Liver (tissue), 9 donors: ENCODE results near the gene ARHGAP23. TPM values are rescaled to one million over a fixed set of nuclear protein-coding genes. Genes with fewer than 3 reads are reported as not detected.
A peak's percentile ranks its signal among the peaks of the same experiment; 100 is the strongest.

Source experiments
- DNase-seq: peaks from one replicate; pipeline ENCODE4 v3.0.0-alpha.2; 2017; ENCODE audit warnings: low spot score
- H3K27ac ChIP-seq, 2 donors: one replicate each; pipeline ENCODE4 v1.7.0; 2013; ENCODE audit warnings: inconsistent platforms in 2 of 2, low read length in 2 of 2, control low read depth in 1 of 2, low read depth in 1 of 2, mild to moderate bottlenecking in 1 of 2
- H3K27me3 ChIP-seq, 4 donors: one replicate each; pipeline versions ENCODE4 v1.6.1 to v1.7.0; 2013; ENCODE audit warnings: low read length in 3 of 4, inconsistent platforms in 1 of 4, mild to moderate bottlenecking in 1 of 4, moderate library complexity in 1 of 4; ENCODE audit not compliant: control insufficient read depth in 4 of 4, insufficient read depth in 4 of 4
- H3K36me3 ChIP-seq, 4 donors: one replicate each; pipeline versions ENCODE4 v1.6.1 to v1.7.0; 2013; ENCODE audit warnings: low read length in 3 of 4, mild to moderate bottlenecking in 3 of 4, low read depth in 1 of 4, moderate library complexity in 1 of 4; ENCODE audit not compliant: control insufficient read depth in 4 of 4, insufficient read depth in 3 of 4
- H3K4me1 ChIP-seq, 4 donors: one replicate each; pipeline versions ENCODE4 v1.6.1 to v1.7.0; 2013; ENCODE audit warnings: low read length in 3 of 4, mild to moderate bottlenecking in 3 of 4, moderate library complexity in 1 of 4; ENCODE audit not compliant: control insufficient read depth in 4 of 4, insufficient read depth in 4 of 4
- H3K4me3 ChIP-seq, 3 donors: one replicate each; pipeline versions ENCODE4 v1.6.1 to v1.7.0; 2013; ENCODE audit warnings: low read length in 3 of 3, control low read depth in 1 of 3, low read depth in 1 of 3, mild to moderate bottlenecking in 1 of 3
- H3K9ac ChIP-seq, 2 donors: one replicate each; pipeline ENCODE4 v1.7.0; 2013; ENCODE audit warnings: low read length in 2 of 2, mild to moderate bottlenecking in 2 of 2, moderate library complexity in 2 of 2, control low read depth in 1 of 2, low read depth in 1 of 2
- H3K9me3 ChIP-seq, 4 donors: one replicate each; pipeline versions ENCODE4 v1.6.1 to v1.7.0; 2013; ENCODE audit warnings: low read length in 3 of 4; ENCODE audit not compliant: control insufficient read depth in 4 of 4
- EGR1 ChIP-seq, 2 donors: IDR thresholded peaks; 2 replicates each; pipeline ENCODE4 v1.6.1; 2016 to 2018; ENCODE audit warnings: antibody characterized with exemption in 2 of 2, low read depth in 2 of 2
- FOXA1 ChIP-seq: IDR thresholded peaks from 2 replicates; pipeline ENCODE4 v1.6.1; 2016; ENCODE audit warnings: antibody characterized with exemption
- FOXA2 ChIP-seq: IDR thresholded peaks from 2 replicates; pipeline ENCODE4 v1.6.1; 2016; ENCODE audit warnings: antibody characterized with exemption
- GABPA ChIP-seq, 2 donors: IDR thresholded peaks in 1 of 2; conservative IDR thresholded peaks in 1 of 2; 2 replicates each; pipeline ENCODE4 v1.6.1; 2016; ENCODE audit warnings: antibody characterized with exemption in 2 of 2, mild to moderate bottlenecking in 1 of 2, moderate library complexity in 1 of 2
- HNF4G ChIP-seq: IDR thresholded peaks from 2 replicates; pipeline ENCODE4 v1.6.1; 2016; ENCODE audit warnings: antibody characterized with exemption
- JUND ChIP-seq, 2 donors: IDR thresholded peaks; 2 replicates each; pipeline ENCODE4 v1.6.1; 2016; ENCODE audit warnings: antibody characterized with exemption in 2 of 2
- NR2F2 ChIP-seq: IDR thresholded peaks from 2 replicates; pipeline ENCODE4 v1.6.1; 2016; ENCODE audit warnings: antibody characterized with exemption
- RAD21 ChIP-seq, 2 donors: IDR thresholded peaks; 2 replicates each; pipeline ENCODE4 v1.6.1; 2016; ENCODE audit warnings: antibody characterized with exemption in 2 of 2, mild to moderate bottlenecking in 2 of 2
- RXRA ChIP-seq, 2 donors: IDR thresholded peaks; 2 replicates each; pipeline ENCODE4 v1.6.1; 2017 to 2018; ENCODE audit warnings: antibody characterized with exemption in 2 of 2, mild to moderate bottlenecking in 1 of 2
- SP1 ChIP-seq: IDR thresholded peaks from 2 replicates; pipeline ENCODE4 v1.6.1; 2018; ENCODE audit warnings: antibody characterized with exemption, mild to moderate bottlenecking
- TAF1 ChIP-seq: conservative IDR thresholded peaks from 2 replicates; pipeline ENCODE4 v1.6.1; 2016; ENCODE audit warnings: antibody characterized with exemption, mild to moderate bottlenecking
- YY1 ChIP-seq: IDR thresholded peaks from 2 replicates; pipeline ENCODE4 v1.6.1; 2016; ENCODE audit warnings: antibody characterized with exemption, mild to moderate bottlenecking
- WGBS: extraction: QIAGEN DNeasy Blood & Tissue Kit; methylation state at CpG from one replicate; pipeline ENCODE4 v1.1.7; 2013; 5-methylcytosine and 5-hydroxymethylcytosine counted together
- polyA plus RNA-seq, 2 donors: library from polyadenylated mRNA; stranded (reverse) in 1 of 2; unstranded in 1 of 2; fragments of 200-250 nt in 1 of 2; fragments of >200 nt in 1 of 2; fragmentation: Nextera tagmentation in 1 of 2; extraction: Ambion mirVana in 1 of 2; gene quantifications; one replicate each; pipeline versions ENCODE4 v1.2.1 to v1.2.3, GENCODE V29; 2013 to 2015
- total RNA-seq, 2 donors: library from RNA; depleted of rRNA; stranded (reverse); fragments of >200 nt; gene quantifications; one replicate each; pipeline ENCODE4 v1.2.3, GENCODE V29; 2014
- TF ChIP-seq, protein P1 (sequence below): IDR thresholded peaks from 2 replicates; pipeline ENCODE4 v1.6.1; 2016; ENCODE audit warnings: antibody characterized with exemption
- TF ChIP-seq, protein P2 (sequence below): fragments of 150-350 bp; IDR thresholded peaks from 2 replicates; pipeline ENCODE4 v1.5.1; 2017; ENCODE audit warnings: improper control_type of control experiment, low read depth, low read length; ENCODE audit not compliant: missing input control
- donor health status: healthy.
- donor health status: healthy.
- donor health status: healthy.
- donor health status: healthy.
- donor health status: healthy.

Gene ARHGAP23
- total and polyA plus RNA-seq, 4 donors = 0.28 to 31.8 (median 4.6) TPM

DNA sequence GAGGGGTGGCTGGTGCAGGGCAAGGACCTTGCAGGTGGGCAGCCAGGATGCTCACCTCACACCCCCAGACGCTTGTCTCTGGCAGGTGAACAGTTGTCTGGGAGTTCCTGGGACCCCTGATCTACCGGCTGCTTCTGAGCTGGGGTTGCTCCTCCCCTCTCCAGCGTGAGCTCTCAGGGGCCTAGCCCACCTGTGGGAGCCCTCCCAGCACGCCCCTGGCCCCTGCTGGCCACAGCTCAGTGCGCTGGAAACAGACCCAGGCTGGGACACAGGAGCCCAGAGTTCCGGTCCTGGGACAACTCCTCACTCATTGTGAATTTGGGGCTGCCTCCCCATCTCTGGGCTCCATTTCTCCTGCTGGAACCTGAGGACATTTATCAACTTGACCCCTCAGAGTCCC is 30.3 kb downstream of the ARHGAP23 start:
- H3K9ac ChIP-seq = no peak overlapping the region
- H3K4me3 ChIP-seq = no peak overlapping the region
- DNase-seq = no peak
- no peaks in the 10 kb centered on the region for H3K27me3 ChIP-seq
- H3K9me3 ChIP-seq = no peaks in the 10 kb centered on the region
- H3K4me1 ChIP-seq = peaks cover 0 to under 1% (median 0%) of the 10 kb centered on the region in 4 donors
- TF ChIP-seq JUND (IDR thresholded peaks at IDR 0.05) (no peak), GABPA (IDR thresholded peaks at IDR 0.05 in 1 of 2, conservative IDR thresholded peaks at IDR 0.05 in 1 of 2) (no peak), NR2F2 (no peak), EGR1 (IDR thresholded peaks at IDR 0.05; ENCODE audit: low read depth in 2 of 2) (no peak), YY1 (no peak), FOXA2 (no peak), RAD21 (IDR thresholded peaks at IDR 0.05) (no peak), SP1 (no peak), TAF1 (no peak), FOXA1 (no peak)
- TF ChIP-seq, protein P1, sequence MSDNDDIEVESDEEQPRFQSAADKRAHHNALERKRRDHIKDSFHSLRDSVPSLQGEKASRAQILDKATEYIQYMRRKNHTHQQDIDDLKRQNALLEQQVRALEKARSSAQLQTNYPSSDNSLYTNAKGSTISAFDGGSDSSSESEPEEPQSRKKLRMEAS = no peak
- TF ChIP-seq, protein P2, sequence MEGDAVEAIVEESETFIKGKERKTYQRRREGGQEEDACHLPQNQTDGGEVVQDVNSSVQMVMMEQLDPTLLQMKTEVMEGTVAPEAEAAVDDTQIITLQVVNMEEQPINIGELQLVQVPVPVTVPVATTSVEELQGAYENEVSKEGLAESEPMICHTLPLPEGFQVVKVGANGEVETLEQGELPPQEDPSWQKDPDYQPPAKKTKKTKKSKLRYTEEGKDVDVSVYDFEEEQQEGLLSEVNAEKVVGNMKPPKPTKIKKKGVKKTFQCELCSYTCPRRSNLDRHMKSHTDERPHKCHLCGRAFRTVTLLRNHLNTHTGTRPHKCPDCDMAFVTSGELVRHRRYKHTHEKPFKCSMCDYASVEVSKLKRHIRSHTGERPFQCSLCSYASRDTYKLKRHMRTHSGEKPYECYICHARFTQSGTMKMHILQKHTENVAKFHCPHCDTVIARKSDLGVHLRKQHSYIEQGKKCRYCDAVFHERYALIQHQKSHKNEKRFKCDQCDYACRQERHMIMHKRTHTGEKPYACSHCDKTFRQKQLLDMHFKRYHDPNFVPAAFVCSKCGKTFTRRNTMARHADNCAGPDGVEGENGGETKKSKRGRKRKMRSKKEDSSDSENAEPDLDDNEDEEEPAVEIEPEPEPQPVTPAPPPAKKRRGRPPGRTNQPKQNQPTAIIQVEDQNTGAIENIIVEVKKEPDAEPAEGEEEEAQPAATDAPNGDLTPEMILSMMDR = no peak
- WGBS = 87% methylated on average over 6 of the region's 6 CpGs
- no peaks in the 10 kb centered on the region for H3K36me3 ChIP-seq
- no peak overlapping the region for H3K27ac ChIP-seq

GRCh38 chr17:38459567-38459966 is 31.3 kb downstream of the ARHGAP23 start:
- DNase-seq = no peak
- TF ChIP-seq YY1 = no peak
- no peak for TF ChIP-seq RXRA (IDR thresholded peaks at IDR 0.05)
- TF ChIP-seq FOXA2 = no peak
- no peak for TF ChIP-seq GABPA (IDR thresholded peaks at IDR 0.05 in 1 of 2, conservative IDR thresholded peaks at IDR 0.05 in 1 of 2)
- TF ChIP-seq JUND (IDR thresholded peaks at IDR 0.05) = no peak
- TF ChIP-seq HNF4G = no peak
- TF ChIP-seq, protein P1 = no peak
- H3K36me3 ChIP-seq = no peaks in the 10 kb centered on the region
- H3K27me3 ChIP-seq = no peaks in the 10 kb centered on the region
- no peak overlapping the region for H3K9ac ChIP-seq
- no peak overlapping the region for H3K27ac ChIP-seq
- H3K4me1 ChIP-seq = peaks cover 0 to 7% (median 1%) of the 10 kb centered on the region in 4 donors
- H3K4me3 ChIP-seq = no peak overlapping the region
- 80% methylated on average over 6 of the region's 6 CpGs for WGBS
- H3K9me3 ChIP-seq = no peaks in the 10 kb centered on the region

GRCh38 chr17:38460082-38460715 is 31.9 kb downstream of the ARHGAP23 start:
- no peak overlapping the region for H3K9ac ChIP-seq
- no peaks in the 10 kb centered on the region for H3K36me3 ChIP-seq
- 70% methylated on average over 12 of the region's 12 CpGs for WGBS
- H3K9me3 ChIP-seq = no peaks in the 10 kb centered on the region
- H3K4me3 ChIP-seq = no peak overlapping the region
- H3K27me3 ChIP-seq = no peaks in the 10 kb centered on the region
- H3K4me1 ChIP-seq = peaks cover 0 to 8% (median 1%) of the 10 kb centered on the region in 4 donors
- peak; percentile 71 for DNase-seq
- TF ChIP-seq TAF1 (no peak), FOXA1 (no peak), JUND (IDR thresholded peaks at IDR 0.05) (no peak), HNF4G (no peak), FOXA2 (no peak), RAD21 (IDR thresholded peaks at IDR 0.05) (no peak)
- no peak overlapping the region for H3K27ac ChIP-seq
